ENCODE data around the gene ACSL6.

The ACSL6 gene

DNA sequence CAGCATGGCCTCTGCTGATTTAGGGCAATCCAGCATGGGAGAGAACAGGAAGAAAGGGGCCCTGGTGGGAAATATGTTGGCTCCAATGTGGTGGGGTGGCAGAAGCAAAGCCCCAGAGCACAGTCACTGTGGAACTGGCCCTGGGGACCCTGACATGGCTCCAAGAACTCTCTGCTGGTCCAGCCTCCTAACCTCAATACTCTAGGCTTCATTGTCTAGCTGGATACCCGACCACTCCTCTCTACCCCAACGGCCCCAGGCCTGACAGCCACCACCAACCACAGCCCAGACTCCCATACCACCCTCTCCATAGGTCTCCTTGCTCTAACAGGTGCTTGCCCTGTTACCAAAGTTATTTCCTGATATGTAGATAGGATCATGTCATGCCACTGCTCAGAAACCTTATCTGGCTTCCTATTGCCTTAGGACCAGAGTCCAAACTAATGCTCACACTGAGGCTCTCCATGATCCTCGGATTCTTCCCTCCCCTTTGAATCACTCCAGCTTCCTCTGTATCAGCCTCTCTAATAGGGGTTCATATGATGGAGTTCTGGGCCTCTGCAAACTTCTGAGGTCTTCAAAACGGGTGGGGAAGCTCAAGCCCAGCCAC lies 12.9 kb downstream of the ACSL6 start:
- DNase-seq: no peak

DNA sequence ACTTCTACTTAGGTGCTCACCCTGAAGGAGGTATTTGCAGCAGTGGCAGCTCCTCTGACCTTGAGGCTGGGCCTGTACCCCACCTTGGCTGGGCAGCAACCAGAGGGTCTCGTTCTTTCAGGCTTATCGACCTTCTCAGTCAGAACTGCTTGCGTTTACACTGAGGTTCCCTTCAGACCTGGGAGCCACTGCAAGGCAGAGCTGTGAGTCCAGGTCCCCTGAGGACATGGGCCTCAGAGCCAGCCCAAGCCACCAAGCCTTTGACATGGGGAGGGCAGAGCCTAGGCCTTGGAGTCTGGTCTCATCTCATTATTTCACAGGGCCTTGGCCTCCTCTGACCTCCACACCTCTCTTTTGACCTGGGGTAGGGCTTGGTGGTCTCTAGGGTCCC lies 13.7 kb downstream of the ACSL6 start:
- DNase-seq: no peak

GRCh38 chr5:131997026-131997726 lies 14.3 kb downstream of the ACSL6 start:
- no peak for DNase-seq

- DNase-seq: no peak
Measured at GRCh38 chr5:131996210-131997025, 15.0 kb downstream of the ACSL6 start.

DNA sequence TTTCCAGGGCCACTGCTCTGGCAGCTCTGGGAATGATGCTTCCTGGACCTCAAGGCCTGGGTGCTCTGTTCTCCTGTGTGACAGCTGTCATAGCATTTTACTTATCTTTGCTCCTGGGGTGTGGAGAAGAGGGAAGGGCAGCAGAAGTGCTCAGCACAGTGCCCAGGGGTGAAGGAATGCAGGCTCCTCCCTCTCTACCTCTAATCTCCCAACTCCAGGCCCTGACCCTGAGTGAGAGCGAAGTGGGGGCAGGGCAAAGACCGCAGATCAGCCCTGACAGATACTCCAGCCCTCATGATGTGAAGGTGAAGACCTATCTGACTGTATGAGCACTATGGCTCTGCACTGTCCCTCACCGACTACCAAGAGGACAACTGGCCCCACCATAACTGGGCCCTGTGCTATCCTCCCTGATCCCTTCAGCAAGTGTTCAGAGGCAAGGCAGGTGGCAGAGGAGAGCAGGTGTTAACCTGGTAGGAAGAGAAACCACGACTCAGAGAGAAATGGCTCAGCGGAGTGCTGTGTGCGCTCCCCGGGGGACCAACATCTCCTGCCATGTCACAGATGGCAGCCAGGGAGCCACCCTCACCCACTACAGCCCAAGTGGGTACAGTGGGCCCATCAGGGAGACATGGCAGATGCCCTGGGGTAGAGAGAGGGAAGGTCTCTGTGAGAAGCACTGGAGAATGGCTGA lies 16.8 kb downstream of the ACSL6 start:
- no peak for DNase-seq

DNA sequence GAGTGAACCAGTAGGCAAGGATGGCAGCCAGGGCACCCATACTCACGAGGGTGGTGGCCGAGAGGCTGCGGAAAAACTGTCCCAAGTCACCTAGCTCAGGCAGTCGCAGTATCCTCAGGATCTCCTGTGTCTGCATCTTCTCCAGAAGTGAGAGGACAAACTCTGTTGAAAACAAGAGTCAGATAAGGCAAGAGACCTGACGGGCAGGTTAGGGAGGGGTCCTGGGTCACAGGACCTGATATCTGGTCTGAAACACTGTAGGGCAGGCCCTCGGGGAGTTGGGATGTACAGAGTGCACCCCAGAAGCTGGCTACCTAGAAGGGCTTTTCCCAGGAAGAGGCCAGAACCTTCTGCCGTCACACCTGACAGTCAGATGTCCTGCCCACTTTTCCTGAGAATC lies 17.4 kb downstream of the ACSL6 start:
- DNase-seq: no peak

DNA sequence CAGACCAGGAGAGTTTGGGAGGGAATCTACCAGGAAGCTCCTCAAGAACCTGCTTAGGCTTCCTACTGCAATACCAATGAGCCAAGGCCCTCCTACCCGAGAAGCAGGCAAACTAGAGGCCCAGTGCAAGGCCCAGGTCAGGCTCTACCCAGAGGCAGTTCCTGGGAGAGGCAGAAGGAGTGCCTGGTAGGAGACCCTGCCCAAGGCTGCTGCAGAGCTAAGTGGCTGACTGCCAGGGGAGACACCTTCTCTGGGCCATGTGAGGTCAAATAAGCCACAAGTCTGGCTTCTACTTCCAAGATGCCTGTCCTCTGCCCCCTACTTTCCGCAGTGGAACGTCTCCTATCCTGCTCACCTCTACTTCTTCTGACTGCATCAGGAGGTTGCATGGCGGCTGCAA lies 17.8 kb downstream of the ACSL6 start:
- no peak for DNase-seq

- DNase-seq: no peak
Measured at GRCh38 chr5:131992370-131992769, 19.1 kb downstream of the ACSL6 start.

GRCh38 chr5:131991593-131992324 lies 19.7 kb downstream of the ACSL6 start:
- no peak for DNase-seq

DNA sequence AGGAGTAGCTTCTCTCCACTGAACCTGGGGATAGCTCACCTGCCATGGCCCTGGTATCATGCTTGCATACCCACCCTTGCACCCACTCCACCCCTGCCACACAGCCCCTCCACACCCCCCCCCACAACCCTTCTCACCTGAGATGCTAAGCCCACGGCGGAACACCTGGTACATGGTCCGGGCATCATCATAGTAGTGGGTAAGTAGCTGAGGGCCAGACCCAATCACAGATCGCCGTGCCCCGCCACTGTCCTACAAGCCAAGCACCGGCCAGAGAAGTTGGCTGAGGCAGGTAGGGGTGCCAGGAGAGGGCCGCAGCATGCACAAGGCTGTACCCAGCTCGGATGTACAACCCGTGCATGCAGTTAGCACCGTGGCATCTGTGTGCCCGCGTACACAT lies 20.7 kb downstream of the ACSL6 start:
- DNase-seq: no peak

GRCh38 chr5:131988601-131989000 lies 22.9 kb downstream of the ACSL6 start:
- DNase-seq: no peak

- no peak for DNase-seq
Measured at GRCh38 chr5:131987251-131987650, 24.2 kb downstream of the ACSL6 start.

DNA sequence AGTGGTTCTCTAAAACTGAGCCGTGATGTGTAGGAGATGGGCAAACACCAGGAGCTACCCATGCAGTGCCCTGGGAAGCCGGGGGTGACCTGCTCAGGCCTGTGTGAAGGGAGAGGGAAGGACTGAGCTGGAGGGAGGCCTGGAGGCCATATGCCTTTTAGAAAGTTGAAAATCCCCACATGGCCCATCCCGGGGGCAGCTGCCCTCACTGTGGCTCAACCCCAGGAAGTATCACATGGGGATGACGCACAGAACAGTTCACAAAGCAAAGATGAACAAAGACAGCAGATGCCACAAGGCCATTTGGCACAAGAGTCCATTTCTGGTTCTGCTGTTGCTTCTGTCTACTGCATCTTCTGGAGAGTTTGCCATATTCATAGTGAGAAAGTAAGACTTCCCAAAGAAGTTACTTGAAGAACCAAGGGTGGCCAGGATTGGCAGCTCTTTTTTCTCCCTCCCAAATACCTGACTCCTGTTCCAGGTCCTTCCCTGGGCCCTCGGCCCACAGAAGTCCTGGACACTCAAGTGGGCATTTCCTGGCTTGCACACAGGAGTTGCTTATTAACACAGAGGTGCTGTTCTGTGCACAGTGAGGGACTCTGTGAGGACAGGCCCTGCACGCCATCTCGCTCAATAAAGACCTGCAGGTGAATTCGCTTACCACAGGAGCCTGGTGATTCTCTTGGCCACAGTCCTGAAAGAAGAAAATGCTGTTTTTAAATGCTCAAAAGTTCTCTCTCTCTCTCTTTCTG lies 25.1 kb downstream of the ACSL6 start:
- no peak for DNase-seq

DNA sequence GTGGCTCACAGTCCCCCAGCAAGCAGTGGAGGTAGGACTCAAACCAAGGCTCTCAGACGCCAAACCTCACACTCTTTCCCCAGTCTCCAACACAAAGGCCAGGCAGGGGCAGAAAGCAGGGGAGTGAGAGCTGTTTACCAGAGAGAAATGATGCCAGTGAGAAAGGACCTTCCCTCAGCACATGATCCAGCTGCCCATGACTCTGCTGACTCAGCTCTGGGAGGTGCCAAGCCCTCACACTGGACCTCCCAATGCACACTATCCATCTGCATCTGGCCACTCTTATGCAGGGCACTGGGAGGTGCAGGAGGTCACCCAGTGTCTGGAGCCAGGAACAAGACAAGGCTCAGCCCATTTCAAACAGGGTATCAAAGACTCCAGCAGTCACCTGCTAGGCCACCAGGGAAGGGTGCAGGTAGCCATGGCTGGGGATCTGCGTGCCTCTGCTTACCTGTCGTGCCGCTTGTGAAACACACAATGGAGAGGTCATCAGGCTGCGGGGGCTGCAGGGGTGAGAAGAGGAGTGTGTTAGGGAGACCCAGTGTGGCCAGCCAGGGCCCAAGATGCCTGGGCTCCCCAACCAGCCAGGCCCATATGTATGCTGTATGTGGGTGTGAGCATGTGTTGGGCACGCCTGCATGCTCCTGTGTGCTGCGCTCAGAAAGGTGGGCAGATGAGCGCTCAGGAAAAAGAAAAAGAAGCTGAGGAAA lies 26.3 kb downstream of the ACSL6 start:
- no peak for DNase-seq

DNA sequence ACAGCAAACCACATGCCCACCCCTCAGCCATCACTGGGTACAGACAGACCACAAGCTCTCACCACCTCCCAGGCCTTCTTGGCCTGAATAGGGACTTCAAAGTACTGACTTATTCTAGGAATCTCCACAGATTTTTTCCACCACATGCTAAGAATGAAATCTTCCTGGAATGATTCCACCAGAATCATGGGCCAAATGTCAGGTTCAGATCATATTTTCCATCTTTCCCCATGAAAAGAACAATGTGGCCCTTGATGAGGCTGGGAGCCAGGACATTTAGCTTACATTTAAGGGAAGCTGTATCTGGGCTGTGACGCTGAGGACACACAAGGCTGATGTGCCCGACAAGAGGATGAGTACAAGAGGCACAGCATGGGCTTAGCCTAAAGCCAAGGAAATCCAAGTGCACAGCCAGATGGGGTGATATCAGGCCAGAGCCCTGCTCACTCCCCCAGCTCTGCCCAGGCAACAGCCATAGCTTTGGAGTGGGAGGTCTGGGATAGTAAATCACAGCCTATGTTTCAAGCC lies 28.1 kb downstream of the ACSL6 start:
- DNase-seq: no peak

DNA sequence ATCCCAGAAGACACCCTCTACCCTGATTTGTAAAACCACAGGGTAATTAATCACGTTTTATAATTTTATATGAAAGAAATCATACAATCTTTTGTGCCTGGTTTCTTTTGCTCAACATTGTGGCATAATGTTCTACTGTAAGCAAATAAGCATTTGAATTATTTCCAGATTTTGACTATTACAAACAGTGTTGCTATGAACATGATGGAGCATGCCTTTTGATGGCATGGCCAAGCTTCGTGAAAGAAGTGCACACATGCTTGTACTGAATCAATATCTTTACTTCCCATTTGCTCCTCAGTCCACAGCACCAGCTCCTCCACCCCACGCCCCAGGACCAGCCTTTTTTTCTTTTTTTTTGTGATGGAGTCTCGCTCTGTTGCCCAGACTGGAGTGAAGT lies 29.9 kb downstream of the ACSL6 start:
- DNase-seq: no peak

- DNase-seq: no peak
Measured at GRCh38 chr5:131980696-131981095, 30.8 kb downstream of the ACSL6 start.

GRCh38 chr5:131979816-131980215 lies 31.6 kb downstream of the ACSL6 start:
- DNase-seq: no peak

GRCh38 chr5:131977212-131977604 lies 34.2 kb downstream of the ACSL6 start:
- no peak for DNase-seq

GRCh38 chr5:131976414-131977211 lies 34.8 kb downstream of the ACSL6 start:
- DNase-seq: no peak
